PC-9 (cell line): ENCODE measurements around the gene SHC1.

ENCODE experiments used
- EZH2 ChIP-seq: fragments of 200-600 bp; sonication (generic); IDR thresholded peaks from 2 replicates; pipeline ENCODE4 v1.8.0; 2017; ENCODE audit warnings: antibody characterized with exemption, low read depth
- TF ChIP-seq, protein P1 (sequence below): fragments of 200-600 bp; sonication (generic); conservative IDR thresholded peaks from 2 replicates; pipeline ENCODE4 v1.6.1; 2017; ENCODE audit warnings: mixed run types, antibody characterized with exemption, mild to moderate bottlenecking, moderate library complexity

DNA sequence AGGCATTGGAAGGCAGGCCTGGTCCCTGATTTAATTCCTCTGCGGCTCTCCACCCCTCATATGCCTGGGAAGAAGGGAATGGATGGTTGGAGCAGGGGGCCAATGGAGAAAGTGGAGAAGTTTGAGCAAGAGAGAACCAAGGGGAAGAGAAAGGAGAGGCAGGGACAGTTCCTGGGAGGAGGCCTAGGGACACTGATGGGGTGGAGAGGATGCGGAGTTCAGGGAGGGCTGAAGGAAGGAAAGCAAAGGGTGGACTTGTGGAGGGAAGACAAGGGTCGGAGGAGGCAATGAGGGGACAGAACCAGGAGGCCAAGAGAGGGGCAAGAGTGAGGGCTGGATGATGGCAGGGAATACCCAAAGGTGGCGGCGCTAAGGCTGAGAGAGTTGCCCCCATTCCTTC lies 39.2 kb upstream of the SHC1 start:
- TF ChIP-seq EZH2 = no peak
- TF ChIP-seq, protein P1, sequence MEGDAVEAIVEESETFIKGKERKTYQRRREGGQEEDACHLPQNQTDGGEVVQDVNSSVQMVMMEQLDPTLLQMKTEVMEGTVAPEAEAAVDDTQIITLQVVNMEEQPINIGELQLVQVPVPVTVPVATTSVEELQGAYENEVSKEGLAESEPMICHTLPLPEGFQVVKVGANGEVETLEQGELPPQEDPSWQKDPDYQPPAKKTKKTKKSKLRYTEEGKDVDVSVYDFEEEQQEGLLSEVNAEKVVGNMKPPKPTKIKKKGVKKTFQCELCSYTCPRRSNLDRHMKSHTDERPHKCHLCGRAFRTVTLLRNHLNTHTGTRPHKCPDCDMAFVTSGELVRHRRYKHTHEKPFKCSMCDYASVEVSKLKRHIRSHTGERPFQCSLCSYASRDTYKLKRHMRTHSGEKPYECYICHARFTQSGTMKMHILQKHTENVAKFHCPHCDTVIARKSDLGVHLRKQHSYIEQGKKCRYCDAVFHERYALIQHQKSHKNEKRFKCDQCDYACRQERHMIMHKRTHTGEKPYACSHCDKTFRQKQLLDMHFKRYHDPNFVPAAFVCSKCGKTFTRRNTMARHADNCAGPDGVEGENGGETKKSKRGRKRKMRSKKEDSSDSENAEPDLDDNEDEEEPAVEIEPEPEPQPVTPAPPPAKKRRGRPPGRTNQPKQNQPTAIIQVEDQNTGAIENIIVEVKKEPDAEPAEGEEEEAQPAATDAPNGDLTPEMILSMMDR = no peak
